Esophagus muscularis mucosa (tissue), 4 donors: ENCODE measurements around the gene PTCD1. TPM values are rescaled to one million over a fixed set of nuclear protein-coding genes. Genes with fewer than 3 reads are reported as not detected.

Source experiments
- DNase-seq: peaks from one replicate; pipeline ENCODE4 v3.0.0-alpha.2; 2017; ENCODE audit errors: extremely low spot score
- H3K27ac ChIP-seq, 4 donors: fragments of 200-600 bp; sonication (generic); replicated peaks in 1 of 4; 1 replicate in 3 of 4; 2 replicates in 1 of 4; pipeline ENCODE4 v1.5.1; 2016 to 2019; ENCODE audit warnings: mild to moderate bottlenecking in 1 of 4
- H3K27me3 ChIP-seq, 4 donors: fragments of 200-600 bp; sonication (generic); one replicate each; pipeline versions ENCODE4 v1.5.1 to v1.6.0; 2016 to 2019
- H3K36me3 ChIP-seq, 4 donors: fragments of 200-600 bp; sonication (generic); one replicate each; pipeline ENCODE4 v1.5.1; 2016 to 2019
- H3K4me1 ChIP-seq, 4 donors: fragments of 200-600 bp; sonication (generic); one replicate each; pipeline ENCODE4 v1.5.1; 2016 to 2019
- H3K4me3 ChIP-seq, 4 donors: fragments of 200-600 bp; sonication (generic); 1 replicate in 2 of 4; 2 replicates in 2 of 4; pipeline ENCODE4 v1.5.1; 2016 to 2019; ENCODE audit warnings: mild to moderate bottlenecking in 4 of 4, moderate library complexity in 1 of 4
- H3K9me3 ChIP-seq, 4 donors: fragments of 200-600 bp; sonication (generic); 1 replicate in 3 of 4; 2 replicates in 1 of 4; pipeline ENCODE4 v1.5.1; 2016 to 2019
- EP300 ChIP-seq: sonication (generic); formaldehyde crosslinking; IDR thresholded peaks from one replicate; pipeline ENCODE4 v1.6.1; 2017; ENCODE audit warnings: antibody characterized with exemption
- POLR2A ChIP-seq: fragments of 450-650 bp; IDR thresholded peaks from one replicate; pipeline ENCODE4 v1.6.1; 2017; ENCODE audit warnings: antibody characterized with exemption, moderate library complexity, mild to moderate bottlenecking, low read depth
- POLR2AphosphoS5 ChIP-seq, 2 donors: sonication (generic); formaldehyde crosslinking; IDR thresholded peaks; one replicate each; pipeline ENCODE4 v1.6.1; 2017; ENCODE audit warnings: antibody characterized with exemption in 2 of 2
- WGBS: methylation state at CpG from one replicate; pipeline ENCODE4 v1.1.5; 2018; 5-methylcytosine and 5-hydroxymethylcytosine counted together
- intact Hi-C: fragments of 100-400 bp; cut with DNase I; formaldehyde crosslinking; loops from one replicate; pipeline ENCODE4 v1.15.1; 2023
- total RNA-seq, 4 donors: library from RNA; depleted of rRNA; stranded (reverse); fragments of >200 nt; gene quantifications; one replicate each; pipeline versions ENCODE4 v1.1.0 to v1.2.1, GENCODE V29; 2016
- TF ChIP-seq, protein P1 (sequence below), 3 experiments: fragments of 200-600 bp in 2 of 3; fragments of 450-650 bp in 1 of 3; sonication (generic) in 2 of 3; IDR thresholded peaks; one replicate each; pipeline ENCODE4 v1.5.1; 2017 to 2019; ENCODE audit warnings: antibody characterized with exemption in 3 of 3, mild to moderate bottlenecking in 2 of 3, moderate library complexity in 1 of 3

Gene PTCD1
- total RNA-seq, 4 donors from 2014 or later, result 5.3 to 10.2 (median 7.6) TPM

DNA sequence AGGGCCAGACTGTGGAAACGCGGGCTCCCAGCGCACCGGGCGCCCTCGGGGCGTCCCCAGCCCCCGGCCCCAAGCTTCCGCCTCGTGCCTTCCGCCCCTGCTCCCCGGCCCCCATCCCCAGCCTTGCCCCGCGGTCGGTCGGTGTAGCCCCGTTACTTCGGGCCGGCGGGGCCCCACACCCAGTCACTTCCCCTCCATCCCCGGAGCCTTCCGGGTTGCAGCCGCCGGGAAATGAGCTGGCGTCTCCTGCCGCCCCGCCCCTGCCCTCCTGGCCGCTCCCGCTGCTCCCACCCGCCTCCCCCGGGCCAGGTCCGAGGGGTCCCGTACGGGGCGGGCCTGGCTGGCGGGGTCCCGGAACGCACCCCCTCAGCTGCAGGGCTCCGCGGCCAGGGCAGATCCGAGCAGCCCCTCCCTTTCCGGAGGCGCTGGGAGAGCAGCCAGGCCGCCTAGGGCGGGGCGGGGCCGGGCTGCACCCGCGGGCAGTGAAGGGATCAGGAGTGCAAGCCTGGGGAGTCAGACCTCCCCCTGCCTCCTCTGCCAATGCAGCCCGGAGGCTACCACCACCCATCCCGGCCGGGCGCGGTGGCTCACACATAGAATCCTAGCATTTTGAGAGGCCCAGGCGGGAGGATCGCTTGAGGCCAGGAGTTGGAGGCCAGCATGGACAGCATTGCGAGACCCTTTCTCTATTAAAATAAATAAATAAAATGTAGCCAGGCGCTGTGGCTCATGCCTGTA, 63.4 kb downstream of the PTCD1 start:
- TF ChIP-seq POLR2AphosphoS5 (IDR thresholded peaks at IDR 0.05) (peak; percentile 66 to 76), POLR2A (no peak)
- Histone ChIP-seq H3K36me3 (peaks cover 3 to 24% (median 14%) of the 10 kb centered on the region in 4 donors), H3K4me3 (peak overlapping the region; percentile 86 to 99 (median 92)), H3K27ac (peak overlapping the region; percentile 80 to 93 (median 90)), H3K27me3 (no peaks in the 10 kb centered on the region), H3K4me1 (peaks cover 40 to 60% (median 54%) of the 10 kb centered on the region in 4 donors), H3K9me3 (no peaks in the 10 kb centered on the region)
- intact Hi-C loops, result no loop called here
- 23% methylated on average over 9 of the region's 58 CpGs for WGBS
- DNase-seq, result peak; percentile 93

GRCh38 chr7:99374111-99375064, 64.2 kb downstream of the PTCD1 start, which contains the start of gene ARPC1B:
ARPC1B (plus strand) TSS chr7:99374730; CDS start chr7:99385715, 10,985 bp downstream.
- H3K27me3 ChIP-seq, result no peaks in the 10 kb centered on the region
- intact Hi-C loops, result no loop called here
- TF ChIP-seq POLR2A, result no peak
- TF ChIP-seq, protein P1, sequence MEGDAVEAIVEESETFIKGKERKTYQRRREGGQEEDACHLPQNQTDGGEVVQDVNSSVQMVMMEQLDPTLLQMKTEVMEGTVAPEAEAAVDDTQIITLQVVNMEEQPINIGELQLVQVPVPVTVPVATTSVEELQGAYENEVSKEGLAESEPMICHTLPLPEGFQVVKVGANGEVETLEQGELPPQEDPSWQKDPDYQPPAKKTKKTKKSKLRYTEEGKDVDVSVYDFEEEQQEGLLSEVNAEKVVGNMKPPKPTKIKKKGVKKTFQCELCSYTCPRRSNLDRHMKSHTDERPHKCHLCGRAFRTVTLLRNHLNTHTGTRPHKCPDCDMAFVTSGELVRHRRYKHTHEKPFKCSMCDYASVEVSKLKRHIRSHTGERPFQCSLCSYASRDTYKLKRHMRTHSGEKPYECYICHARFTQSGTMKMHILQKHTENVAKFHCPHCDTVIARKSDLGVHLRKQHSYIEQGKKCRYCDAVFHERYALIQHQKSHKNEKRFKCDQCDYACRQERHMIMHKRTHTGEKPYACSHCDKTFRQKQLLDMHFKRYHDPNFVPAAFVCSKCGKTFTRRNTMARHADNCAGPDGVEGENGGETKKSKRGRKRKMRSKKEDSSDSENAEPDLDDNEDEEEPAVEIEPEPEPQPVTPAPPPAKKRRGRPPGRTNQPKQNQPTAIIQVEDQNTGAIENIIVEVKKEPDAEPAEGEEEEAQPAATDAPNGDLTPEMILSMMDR (IDR thresholded peaks at IDR 0.05), result no peak
- no peak for TF ChIP-seq EP300
- peak; percentile 31 to 83 for TF ChIP-seq POLR2AphosphoS5 (IDR thresholded peaks at IDR 0.05)
- H3K9me3 ChIP-seq, result no peaks in the 10 kb centered on the region
- peaks cover 3 to 24% (median 15%) of the 10 kb centered on the region in 4 donors for H3K36me3 ChIP-seq
- H3K4me1 ChIP-seq, result peaks cover 32 to 53% (median 47%) of the 10 kb centered on the region in 4 donors
- DNase-seq, result peak; percentile 94
- peak within 1 kb of the TSS; percentile 80 to 93 (median 90) for H3K27ac ChIP-seq
- peak within 1 kb of the TSS; percentile 86 to 99 (median 92) for H3K4me3 ChIP-seq
- 7% methylated on average over 14 of the region's 95 CpGs for WGBS

DNA sequence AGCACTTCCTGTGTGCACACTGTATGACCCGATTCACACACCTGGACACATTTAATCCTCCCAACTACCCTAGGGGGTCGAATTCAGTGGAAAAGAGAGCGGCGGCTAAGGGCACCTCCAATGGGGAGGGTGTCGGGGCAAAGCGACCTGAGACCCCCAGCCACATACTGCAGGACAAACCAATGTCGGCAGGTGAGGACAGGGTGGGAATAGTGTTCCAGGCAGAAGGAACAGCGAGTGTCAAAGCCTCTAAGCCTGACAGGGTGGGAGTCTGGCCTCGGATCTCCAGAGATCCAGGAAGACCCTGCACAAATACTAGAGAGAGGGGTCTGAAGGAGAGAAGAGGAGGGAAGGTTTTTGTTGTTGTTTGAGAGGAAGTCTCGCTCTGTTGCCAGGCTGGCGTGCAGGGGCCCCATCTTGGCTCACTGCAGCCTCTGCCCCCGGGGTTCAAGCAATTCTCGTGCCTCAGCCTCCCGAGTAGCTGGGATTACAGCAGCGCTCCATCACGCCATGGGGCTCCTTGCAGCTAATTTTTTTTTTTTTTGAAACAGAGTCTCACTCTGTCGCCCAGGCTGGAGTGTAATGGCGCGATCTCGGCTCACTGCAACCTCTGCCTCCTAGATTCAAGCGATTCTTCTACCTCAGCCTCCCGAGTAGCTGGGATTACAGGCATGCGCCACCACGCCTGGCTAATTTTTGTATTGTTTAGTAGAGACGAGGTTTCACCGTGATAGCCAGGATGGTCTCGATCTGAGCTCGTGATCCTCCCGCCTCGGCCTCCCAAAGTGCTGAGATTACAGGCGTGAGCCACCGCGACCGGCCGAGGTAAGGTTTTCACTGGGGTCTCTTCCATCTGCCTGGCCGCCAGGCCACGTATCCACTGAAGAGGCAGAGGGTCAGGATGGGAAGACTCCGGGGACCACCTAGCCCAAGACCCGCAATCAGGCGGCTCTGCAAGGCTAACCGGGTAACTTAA, 65.2 kb downstream of the PTCD1 start:
- 88% methylated on average over 41 of the region's 41 CpGs for WGBS
- Histone ChIP-seq H3K27me3 (no peaks in the 10 kb centered on the region), H3K27ac (peak overlapping the region; percentile 80 to 93 (median 90)), H3K4me1 (peaks cover 23 to 43% (median 37%) of the 10 kb centered on the region in 4 donors), H3K9me3 (no peaks in the 10 kb centered on the region), H3K36me3 (peaks cover 1 to 32% (median 18%) of the 10 kb centered on the region in 4 donors), H3K4me3 (peak overlapping the region; percentile 86 to 99 (median 92))
- no peak for DNase-seq
- TF ChIP-seq POLR2AphosphoS5 (IDR thresholded peaks at IDR 0.05) (no peak), EP300 (no peak), POLR2A (no peak)
- TF ChIP-seq, protein P1 (IDR thresholded peaks at IDR 0.05), result no peak
- intact Hi-C loops, result no loop called here

DNA sequence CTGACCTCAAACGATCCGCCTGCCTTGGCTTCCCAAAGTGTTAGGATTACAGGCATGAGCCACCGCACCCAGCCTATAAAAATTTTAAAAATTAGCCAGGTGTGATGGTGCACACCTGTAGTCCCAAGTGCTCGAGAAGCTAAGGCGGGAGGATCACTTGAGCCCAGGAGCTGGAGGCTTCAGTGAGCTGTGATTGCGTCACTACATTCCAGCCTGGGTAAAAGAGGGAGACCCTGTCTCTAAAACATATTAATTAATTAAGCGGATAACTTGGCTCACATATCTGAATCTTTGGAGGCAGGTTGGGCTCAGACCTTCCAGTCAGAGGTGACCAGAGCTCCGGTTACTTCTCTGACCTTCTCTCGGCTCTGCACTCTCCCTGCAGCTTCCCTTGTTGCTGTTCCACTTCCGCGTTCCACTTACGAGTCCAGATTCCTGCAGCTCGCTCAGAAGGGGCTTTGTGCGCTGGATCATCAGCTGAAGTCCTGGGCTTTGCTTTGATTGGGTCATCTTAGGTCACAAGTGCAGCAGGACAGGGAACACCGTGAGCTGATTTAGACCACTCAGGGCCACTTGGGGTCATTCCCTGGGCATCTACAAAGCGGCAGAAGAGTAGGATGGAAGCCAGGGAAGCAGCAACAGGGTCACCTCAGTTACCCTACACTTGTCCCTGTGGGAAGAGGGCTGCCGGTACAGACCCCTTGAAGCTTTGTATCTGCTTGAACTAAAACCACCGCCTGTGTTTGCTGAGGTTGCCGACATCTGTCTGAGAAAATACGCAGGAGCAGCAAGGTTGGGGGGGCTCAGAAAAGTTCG, 66.1 kb downstream of the PTCD1 start:
- Histone ChIP-seq H3K9me3 (no peaks in the 10 kb centered on the region), H3K36me3 (peaks cover 0 to 27% (median 13%) of the 10 kb centered on the region in 4 donors), H3K4me3 (peak overlapping the region in 2 of 4 donors; percentile 3 to 18), H3K27me3 (no peaks in the 10 kb centered on the region), H3K4me1 (peaks cover 19 to 41% (median 32%) of the 10 kb centered on the region in 4 donors), H3K27ac (peak overlapping the region; percentile 43 to 93 (median 76))
- DNase-seq, result no peak
- no peak for TF ChIP-seq EP300
- TF ChIP-seq POLR2AphosphoS5 (IDR thresholded peaks at IDR 0.05), result no peak
- TF ChIP-seq, protein P1 (IDR thresholded peaks at IDR 0.05), result no peak
- TF ChIP-seq POLR2A, result no peak
- 60% methylated on average over 21 of the region's 21 CpGs for WGBS
- intact Hi-C loops, result no loop called here
